Vagina (tissue), 2 donors: ENCODE measurements around the gene NTRK3.

ENCODE experiments used
- CTCF ChIP-seq, 3 experiments: fragments of 450-650 bp in 2 of 3; fragments of 200-600 bp in 1 of 3; sonication (generic) in 1 of 3; IDR thresholded peaks; one replicate each; pipeline ENCODE4 v1.5.1; 2017 to 2019; ENCODE audit warnings: antibody characterized with exemption in 3 of 3, mild to moderate bottlenecking in 2 of 3, moderate library complexity in 2 of 3
- POLR2A ChIP-seq, 2 donors: fragments of 450-650 bp; IDR thresholded peaks; one replicate each; pipeline ENCODE4 v1.6.1; 2017; ENCODE audit warnings: antibody characterized with exemption in 2 of 2, mild to moderate bottlenecking in 2 of 2, moderate library complexity in 2 of 2
- POLR2AphosphoS5 ChIP-seq, 2 donors: sonication (generic); formaldehyde crosslinking; IDR thresholded peaks; one replicate each; pipeline ENCODE4 v1.9.0; 2017; ENCODE audit warnings: antibody characterized with exemption in 2 of 2, mild to moderate bottlenecking in 2 of 2, low read depth in 1 of 2; ENCODE audit not compliant: insufficient read depth in 1 of 2

- TF ChIP-seq CTCF (IDR thresholded peaks at IDR 0.05) (no peak), POLR2A (IDR thresholded peaks at IDR 0.05) (no peak), POLR2AphosphoS5 (IDR thresholded peaks at IDR 0.05; ENCODE audit: insufficient read depth in 1 of 2, low read depth in 1 of 2) (no peak)
Measured at GRCh38 chr15:87828608-87829007, 427.9 kb downstream of the NTRK3 start.
